Heart left ventricle (tissue), 16 donors: Measurements from ENCODE around the gene S100A1. TPM values are rescaled to one million over a fixed set of nuclear protein-coding genes. Genes with fewer than 3 reads are reported as not detected.

Experiments used
- ATAC-seq, 4 donors: fragments of 200-7000 bp; cut with Tn5 transposase; one replicate each; pipeline ENCODE4 v1.9.1; 2020 to 2022; ENCODE audit warnings: moderate library complexity in 4 of 4, mild to moderate bottlenecking in 3 of 4, moderate number of reproducible peaks in 1 of 4
- DNase-seq, 5 donors: peaks; one replicate each; pipeline ENCODE4 v3.0.0-alpha.2; 2020
- H3K27ac ChIP-seq, 12 donors: fragments of 200-600 bp; sonication (generic) in 4 of 12; one replicate each; pipeline versions ENCODE4 v1.5.0 to v1.8.0; 2016 to 2022; ENCODE audit warnings: mild to moderate bottlenecking in 2 of 12
- H3K27me3 ChIP-seq, 9 donors: fragments of 200-600 bp; sonication (generic) in 2 of 9; one replicate each; pipeline versions ENCODE4 v1.5.1 to v1.8.0; 2016 to 2022; ENCODE audit warnings: mild to moderate bottlenecking in 3 of 9
- H3K36me3 ChIP-seq, 9 donors: fragments of 200-600 bp; sonication (generic) in 2 of 9; one replicate each; pipeline versions ENCODE4 v1.5.0 to v1.8.0; 2018 to 2022; ENCODE audit warnings: mild to moderate bottlenecking in 2 of 9
- H3K4me1 ChIP-seq, 12 donors: fragments of 200-600 bp; sonication (generic) in 4 of 12; one replicate each; pipeline versions ENCODE4 v1.5.0 to v1.8.0; 2016 to 2022; ENCODE audit warnings: mild to moderate bottlenecking in 3 of 12
- H3K4me3 ChIP-seq, 12 donors: fragments of 200-600 bp; sonication (generic) in 4 of 12; one replicate each; pipeline versions ENCODE4 v1.5.0 to v1.8.0; 2017 to 2022; ENCODE audit warnings: mild to moderate bottlenecking in 9 of 12, moderate library complexity in 4 of 12
- H3K9me3 ChIP-seq, 12 donors: fragments of 200-600 bp; sonication (generic) in 4 of 12; one replicate each; pipeline versions ENCODE4 v1.5.0 to v1.8.0; 2016 to 2022; ENCODE audit warnings: mild to moderate bottlenecking in 1 of 12
- POLR2A ChIP-seq, 2 donors: fragments of 450-650 bp; IDR thresholded peaks; one replicate each; pipeline ENCODE4 v1.6.1; 2017; ENCODE audit warnings: antibody characterized with exemption in 2 of 2, mild to moderate bottlenecking in 2 of 2, moderate library complexity in 2 of 2
- whole genome bisulfite sequencing, 4 donors: extraction: QIAGEN DNeasy Blood & Tissue Kit in 2 of 4; methylation state at CpG; one replicate each; pipeline versions ENCODE4 v1.1.5 to v1.1.7; 2013 to 2018; 5-methylcytosine and 5-hydroxymethylcytosine counted together
- intact Hi-C, 10 donors: fragments of 100-400 bp; cut with DNase I; formaldehyde crosslinking; loops; one replicate each; pipeline versions ENCODE4 v1.11.1 to v1.14.2; 2022
- polyA plus RNA-seq, 2 donors: library from polyadenylated mRNA; stranded (reverse); fragments of 200-250 nt; gene quantifications; one replicate each; pipeline ENCODE4 v1.2.3, GENCODE V29; 2013
- total RNA-seq, 9 donors: library from RNA; depleted of rRNA in 2 of 9; stranded (reverse); fragments of >200 nt in 2 of 9; fragmentation: NEBNext Ultra II Directional in 3 of 9; extraction: Animal tissue kit (Norgen Biotek cat#: 25700) in 3 of 9; gene quantifications; one replicate each; pipeline versions ENCODE4 v1.1.0 to v1.2.4, GENCODE V29; 2016 to 2023
- TF ChIP-seq, protein P1 (sequence below), 12 donors: fragments of 200-600 bp; sonication (generic) in 4 of 12; IDR thresholded peaks; one replicate each; pipeline versions ENCODE4 v1.5.0 to v1.8.0; 2018 to 2022; ENCODE audit warnings: antibody characterized with exemption in 12 of 12, mild to moderate bottlenecking in 5 of 12
- donor health status: ischemic (EF 13 %, LVEDD 7.1; RV severe dilation, severe dysfunction).
- donor health status: healthy with polysubstance abuse.
- donor health status: DM: no; HTN: yes; CAD: no.
- donor health status: DM: no; HTN: no; CAD: no.
- donor health status: ischemic (EF 25% LVEDD 6.9; RV normal size, moderate dysfunction).
- donor health status: ischemic (EF 25% LVEDD 5.7; RV mildly dilated, moderate dysfunction).
- donor health status: healthy.
- donor health status: DM: yes; HTN: yes; CAD: no.
- donor health status: ischemic (EF 35%, LVEDD 5.7; RV mildly dilated, moderate dysfunction).
- donor health status: nonischemic (EF 11% LVEDD 7.7; RV severe dilation, severe dysfunction).
- donor health status: DM: yes; HTN: yes; CAD: no.
- donor health status: PGD.
- donor health status: ischemic (EF 29% LVEDD 5.4; RV normal size, mild dysfunction).
- donor health status: nonischemic (EF 23%, LVEDD 6.1; RV moderate dilation, normal function).

S100A1 gene
- total and polyA plus RNA-seq, 11 donors, result 752 to 3,565 (median 2,114) TPM

DNA sequence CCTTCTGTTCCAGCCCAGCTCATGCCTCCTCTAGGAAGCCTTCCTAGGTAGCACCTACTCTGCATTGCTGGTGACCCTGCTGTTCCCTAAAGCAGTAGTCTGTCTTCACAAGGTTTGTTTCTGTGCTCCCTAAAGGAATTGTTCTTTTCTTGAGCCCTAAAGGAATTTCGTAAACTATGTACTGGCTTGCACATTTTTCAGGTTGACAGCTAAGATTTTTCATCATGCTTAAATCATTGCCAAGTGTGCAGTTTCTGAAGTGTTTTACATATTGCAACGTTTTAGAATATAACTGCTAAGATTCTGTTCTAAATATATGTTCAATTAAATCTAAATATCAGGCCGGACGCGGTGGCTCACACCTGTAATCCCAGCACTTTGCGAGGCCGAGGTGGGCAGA lies 28.4 kb upstream of the S100A1 start:
- no peaks in the 10 kb centered on the region for H3K27me3 ChIP-seq
- no peaks in the 10 kb centered on the region for H3K9me3 ChIP-seq
- no peak overlapping the region for H3K27ac ChIP-seq
- 88 to 94% (median 93%) methylated on average over 7 of the region's 7 CpGs for WGBS, 4 donors
- DNase-seq (no peak), ATAC-seq (no peak)
- no peak overlapping the region for H3K4me3 ChIP-seq
- H3K4me1 ChIP-seq, result peaks cover 0 to 18% (median 0%) of the 10 kb centered on the region in 12 donors
- intact Hi-C loops, result loop anchor here in 1 of 10 donors (5.0 kb wide), 1 partner anchor 52 kb away; no protein-coding TSS in a partner anchor
- TF ChIP-seq, protein P1, sequence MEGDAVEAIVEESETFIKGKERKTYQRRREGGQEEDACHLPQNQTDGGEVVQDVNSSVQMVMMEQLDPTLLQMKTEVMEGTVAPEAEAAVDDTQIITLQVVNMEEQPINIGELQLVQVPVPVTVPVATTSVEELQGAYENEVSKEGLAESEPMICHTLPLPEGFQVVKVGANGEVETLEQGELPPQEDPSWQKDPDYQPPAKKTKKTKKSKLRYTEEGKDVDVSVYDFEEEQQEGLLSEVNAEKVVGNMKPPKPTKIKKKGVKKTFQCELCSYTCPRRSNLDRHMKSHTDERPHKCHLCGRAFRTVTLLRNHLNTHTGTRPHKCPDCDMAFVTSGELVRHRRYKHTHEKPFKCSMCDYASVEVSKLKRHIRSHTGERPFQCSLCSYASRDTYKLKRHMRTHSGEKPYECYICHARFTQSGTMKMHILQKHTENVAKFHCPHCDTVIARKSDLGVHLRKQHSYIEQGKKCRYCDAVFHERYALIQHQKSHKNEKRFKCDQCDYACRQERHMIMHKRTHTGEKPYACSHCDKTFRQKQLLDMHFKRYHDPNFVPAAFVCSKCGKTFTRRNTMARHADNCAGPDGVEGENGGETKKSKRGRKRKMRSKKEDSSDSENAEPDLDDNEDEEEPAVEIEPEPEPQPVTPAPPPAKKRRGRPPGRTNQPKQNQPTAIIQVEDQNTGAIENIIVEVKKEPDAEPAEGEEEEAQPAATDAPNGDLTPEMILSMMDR (IDR thresholded peaks at IDR 0.05), result no peak
- TF ChIP-seq POLR2A (IDR thresholded peaks at IDR 0.05), result no peak
- H3K36me3 ChIP-seq, result peaks cover 0 to 15% (median 0%) of the 10 kb centered on the region in 9 donors

DNA sequence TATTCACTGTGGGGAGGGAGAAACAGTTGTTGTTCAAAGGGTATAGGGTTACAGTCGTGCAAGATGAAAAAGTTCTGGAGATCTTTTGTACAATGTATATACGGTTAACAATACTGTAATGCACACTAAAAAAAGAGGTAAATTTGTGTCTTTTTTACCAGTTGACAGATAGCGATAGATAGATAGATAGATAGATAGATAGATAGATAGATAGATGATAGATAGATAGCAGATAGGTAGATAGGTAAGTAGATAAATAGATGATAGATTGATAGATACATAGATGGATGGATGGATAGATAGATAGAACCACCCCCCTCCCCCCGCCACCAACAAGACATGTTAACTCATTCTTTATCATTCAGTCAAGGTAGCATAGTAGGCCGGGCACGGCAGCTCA lies 25.5 kb upstream of the S100A1 start:
- ATAC-seq, result no peak
- no peak overlapping the region for H3K27ac ChIP-seq
- no peak for TF ChIP-seq POLR2A (IDR thresholded peaks at IDR 0.05)
- TF ChIP-seq, protein P1 (IDR thresholded peaks at IDR 0.05), result no peak
- no peaks in the 10 kb centered on the region for H3K27me3 ChIP-seq
- intact Hi-C loops, result loop anchor here in 1 of 10 donors (5.0 kb wide), 1 partner anchor 50 kb away; no protein-coding TSS in a partner anchor
- H3K4me3 ChIP-seq, result no peak overlapping the region
- peaks cover 0 to 42% (median 23%) of the 10 kb centered on the region in 9 donors for H3K36me3 ChIP-seq
- H3K9me3 ChIP-seq, result no peaks in the 10 kb centered on the region
- peaks cover 0 to 18% (median 6%) of the 10 kb centered on the region in 12 donors for H3K4me1 ChIP-seq
- no peak for DNase-seq
- WGBS, 4 donors, result 91 to 94% (median 92%) methylated on average over 6 of the region's 6 CpGs

GRCh38 chr1:153606194-153606593 lies 22.0 kb upstream of the S100A1 start:
- TF ChIP-seq POLR2A (IDR thresholded peaks at IDR 0.05), result no peak
- TF ChIP-seq, protein P1 (IDR thresholded peaks at IDR 0.05), result no peak
- Histone ChIP-seq H3K9me3 (no peaks in the 10 kb centered on the region), H3K27me3 (no peaks in the 10 kb centered on the region), H3K27ac (no peak overlapping the region), H3K4me3 (no peak overlapping the region), H3K36me3 (peaks cover 0 to 39% (median 24%) of the 10 kb centered on the region in 9 donors), H3K4me1 (peaks cover 6 to 44% (median 25%) of the 10 kb centered on the region in 12 donors)
- intact Hi-C loops, result no loop called here
- no peak for DNase-seq
- ATAC-seq, result no peak
- 87 to 95% (median 93%) methylated on average over 11 of the region's 11 CpGs for WGBS, 4 donors

DNA sequence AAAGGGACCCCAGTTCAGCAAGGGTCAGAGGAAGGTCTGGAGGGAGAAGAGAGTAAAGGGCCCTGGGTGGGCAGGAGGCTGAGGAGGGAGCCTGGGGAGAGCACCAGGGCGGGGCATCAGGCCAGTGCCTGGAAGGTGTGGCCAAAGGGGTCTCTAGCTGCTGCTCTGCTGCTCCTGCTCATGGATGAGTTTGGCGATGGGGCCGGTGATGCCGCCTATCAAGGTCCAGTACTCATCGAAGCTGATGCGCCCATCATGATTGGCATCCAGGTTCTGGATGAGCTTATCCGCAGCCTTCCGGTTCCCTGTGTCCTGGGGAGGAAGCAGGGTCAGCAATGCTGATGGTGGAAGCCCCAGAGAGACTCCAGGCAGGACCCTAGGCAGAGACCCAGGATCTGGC lies 20.9 kb upstream of the S100A1 start:
- H3K9me3 ChIP-seq, result no peaks in the 10 kb centered on the region
- peaks cover 6 to 54% (median 24%) of the 10 kb centered on the region in 12 donors for H3K4me1 ChIP-seq
- 83 to 91% (median 89%) methylated on average over 6 to 8 of the region's 8 CpGs for WGBS, 4 donors
- peaks cover 0 to 35% (median 24%) of the 10 kb centered on the region in 9 donors for H3K36me3 ChIP-seq
- DNase-seq (no peak), ATAC-seq (no peak)
- H3K27ac ChIP-seq, result peak overlapping the region in 10 of 12 donors; percentile 87 to 99 (median 98)
- H3K4me3 ChIP-seq, result peak overlapping the region in 10 of 12 donors; percentile 46 to 69 (median 60)
- intact Hi-C loops, result no loop called here
- no peaks in the 10 kb centered on the region for H3K27me3 ChIP-seq
- TF ChIP-seq, protein P1 (IDR thresholded peaks at IDR 0.05), result no peak
- TF ChIP-seq POLR2A (IDR thresholded peaks at IDR 0.05), result no peak
